CD4-positive, alpha-beta T cell (primary cell): ENCODE data around the gene STRAP. TPM values are rescaled to one million over a fixed set of nuclear protein-coding genes. Genes with fewer than 3 reads are reported as not detected.

ENCODE experiments used
- ATAC-seq: fragments of 200-7000 bp; cut with Tn5 transposase; one replicate; pipeline ENCODE4 v1.10.0; 2022; ENCODE audit warnings: mild to moderate bottlenecking; ENCODE audit not compliant: poor library complexity
- CTCF ChIA-PET: fragments of 350-600 bp; sonication (Branson Sonifier 250); formaldehyde crosslinking; loops from one replicate; lab custom pipeline; 2021; ENCODE audit warnings: antibody characterized with exemption, inconsistent platforms; lab: Charles Lee
- POLR2A ChIA-PET: fragments of 350-600 bp; sonication (Branson Sonifier 250); formaldehyde crosslinking; loops from one replicate; lab custom pipeline; 2021; ENCODE audit warnings: antibody characterized with exemption, inconsistent platforms; lab: Charles Lee
- DNase-seq, 14 experiments: peaks; one replicate each; pipeline ENCODE4 v3.0.0-alpha.2; 2013 to 2020; ENCODE audit warnings: mixed read lengths in 2 of 14
- H3K27ac ChIP-seq, 2 donors: one replicate each; pipeline versions ENCODE4 v1.5.1 to v1.7.0; 2013; ENCODE audit warnings: low read length in 2 of 2, low read depth in 1 of 2, mild to moderate bottlenecking in 1 of 2
- H3K27me3 ChIP-seq, 2 experiments: 1 replicate in 1 of 2; 2 replicates in 1 of 2; pipeline versions ENCODE4 v1.6.1 to v1.7.0; 2013; ENCODE audit warnings: low read length in 2 of 2, control low read depth in 1 of 2, mild to moderate bottlenecking in 1 of 2, moderate library complexity in 1 of 2; ENCODE audit not compliant: insufficient read depth in 2 of 2, control insufficient read depth in 1 of 2
- H3K36me3 ChIP-seq: one replicate; pipeline ENCODE4 v1.6.1; 2013; ENCODE audit warnings: low read length, control low read depth; ENCODE audit not compliant: insufficient read depth
- H3K4me1 ChIP-seq: one replicate; pipeline ENCODE4 v1.6.1; 2013; ENCODE audit warnings: low read length, control low read depth; ENCODE audit not compliant: insufficient read depth
- H3K4me3 ChIP-seq: one replicate; pipeline ENCODE4 v1.5.1; 2013; ENCODE audit warnings: mild to moderate bottlenecking, low read length, moderate library complexity
- H3K9me3 ChIP-seq, 2 experiments: 1 replicate in 1 of 2; 2 replicates in 1 of 2; pipeline versions ENCODE4 v1.6.1 to v1.7.0; 2013; ENCODE audit warnings: low read length in 2 of 2, mild to moderate bottlenecking in 2 of 2, control low read depth in 1 of 2, moderate library complexity in 1 of 2; ENCODE audit not compliant: control insufficient read depth in 1 of 2, insufficient read depth in 1 of 2
- H3K27ac Mint-ChIP-seq: one replicate; pipeline ENCODE4 v1.8.0; 2020; ENCODE audit warnings: mixed read lengths
- H3K27me3 Mint-ChIP-seq: one replicate; pipeline ENCODE4 v1.8.0; 2021; ENCODE audit warnings: mixed read lengths
- H3K36me3 Mint-ChIP-seq: one replicate; pipeline ENCODE4 v1.8.0; 2021; ENCODE audit warnings: low read depth, mixed read lengths
- H3K4me1 Mint-ChIP-seq: one replicate; pipeline ENCODE4 v1.8.0; 2021; ENCODE audit warnings: low read depth, mixed read lengths
- H3K4me3 Mint-ChIP-seq: one replicate; pipeline ENCODE4 v1.8.0; 2020; ENCODE audit warnings: mild to moderate bottlenecking, mixed read lengths
- H3K9me3 Mint-ChIP-seq: one replicate; pipeline ENCODE4 v1.8.0; 2020; ENCODE audit warnings: mixed read lengths
- intact Hi-C, 2 experiments: fragments of 100-400 bp; cut with DNase I in 1 of 2; cut with micrococcal nuclease in 1 of 2; formaldehyde crosslinking; loops; one replicate each; pipeline versions ENCODE4 v1.15.1 to v1.9.0; 2023 to 2025; cut with DNase I, micrococcal nuclease
- total RNA-seq, 174 experiments: library from RNA in 2 of 174; stranded (reverse) in 2 of 174; gene quantifications; one replicate each; pipeline ENCODE4 v1.2.3 and lab custom pipeline; 2021 to 2026
- TF ChIP-seq, protein P1 (sequence below): fragments of 200-600 bp; IDR thresholded peaks from one replicate; pipeline ENCODE4 v1.8.0; 2022; ENCODE audit warnings: antibody characterized with exemption, mild to moderate bottlenecking

STRAP gene
- total RNA-seq, 2 experiments from 2014 or later, result 138 to 140 TPM

DNA sequence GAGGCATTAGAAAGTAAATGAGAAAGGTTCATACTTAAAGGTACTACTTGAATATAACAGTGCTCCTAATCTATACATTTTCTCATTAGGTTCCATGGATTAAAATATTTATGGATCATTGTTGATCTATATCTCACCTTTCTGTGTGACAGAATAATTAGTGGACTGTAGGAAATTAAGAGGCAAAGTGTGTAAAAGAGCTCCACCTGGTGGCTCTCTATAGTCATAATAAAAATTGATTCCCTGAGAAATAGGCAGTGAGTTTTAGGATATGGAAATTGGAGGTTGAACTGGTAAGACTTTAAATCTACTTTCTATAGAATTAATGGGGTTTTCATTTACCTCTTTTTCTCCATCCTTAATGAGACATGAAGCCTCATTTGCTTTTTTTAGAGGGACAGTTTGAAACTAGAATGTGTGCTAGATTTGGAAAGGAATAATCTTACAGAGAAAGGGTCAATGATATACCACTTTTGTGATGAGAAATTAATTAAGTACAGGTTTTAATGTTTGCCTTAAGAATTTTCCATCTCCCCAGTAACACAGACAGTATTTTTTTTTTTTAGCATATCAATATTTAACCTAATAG lies 17.2 kb downstream of the STRAP start:
- H3K36me3 Mint-ChIP-seq, result peaks cover 63% of the 10 kb centered on the region
- H3K27me3 ChIP-seq, result no peaks in the 10 kb centered on the region
- ChIA-PET CTCF (interaction anchor here (0.5 to 1.6 kb wide), 6 partner anchors 9 to 124 kb away, joined by 3 to 10 read pairs (median 4); partner anchors contain the start of genes DERA and STRAP), POLR2A (interaction anchor here (1.3 to 3.2 kb wide), 2 partner anchors 11 to 367 kb away, joined by 3 to 18 read pairs; partner anchors contain the start of gene DERA)
- peak overlapping the region; percentile 32 for H3K27ac Mint-ChIP-seq
- DNase-seq (peak in 4 of 14 experiments; percentile 16 to 63 (median 52)), ATAC-seq (peak; percentile 62)
- H3K9me3 Mint-ChIP-seq, result no peaks in the 10 kb centered on the region
- TF ChIP-seq, protein P1, sequence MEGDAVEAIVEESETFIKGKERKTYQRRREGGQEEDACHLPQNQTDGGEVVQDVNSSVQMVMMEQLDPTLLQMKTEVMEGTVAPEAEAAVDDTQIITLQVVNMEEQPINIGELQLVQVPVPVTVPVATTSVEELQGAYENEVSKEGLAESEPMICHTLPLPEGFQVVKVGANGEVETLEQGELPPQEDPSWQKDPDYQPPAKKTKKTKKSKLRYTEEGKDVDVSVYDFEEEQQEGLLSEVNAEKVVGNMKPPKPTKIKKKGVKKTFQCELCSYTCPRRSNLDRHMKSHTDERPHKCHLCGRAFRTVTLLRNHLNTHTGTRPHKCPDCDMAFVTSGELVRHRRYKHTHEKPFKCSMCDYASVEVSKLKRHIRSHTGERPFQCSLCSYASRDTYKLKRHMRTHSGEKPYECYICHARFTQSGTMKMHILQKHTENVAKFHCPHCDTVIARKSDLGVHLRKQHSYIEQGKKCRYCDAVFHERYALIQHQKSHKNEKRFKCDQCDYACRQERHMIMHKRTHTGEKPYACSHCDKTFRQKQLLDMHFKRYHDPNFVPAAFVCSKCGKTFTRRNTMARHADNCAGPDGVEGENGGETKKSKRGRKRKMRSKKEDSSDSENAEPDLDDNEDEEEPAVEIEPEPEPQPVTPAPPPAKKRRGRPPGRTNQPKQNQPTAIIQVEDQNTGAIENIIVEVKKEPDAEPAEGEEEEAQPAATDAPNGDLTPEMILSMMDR, result peak; percentile 88
- intact Hi-C loops, result loop anchor here (1.0 to 2.0 kb wide), 2 partner anchors 309 kb away; no protein-coding TSS in a partner anchor
- H3K4me3 Mint-ChIP-seq, result no peak overlapping the region
- H3K27ac ChIP-seq, result no peak overlapping the region
- no peak overlapping the region for H3K4me3 ChIP-seq
- no peaks in the 10 kb centered on the region for H3K9me3 ChIP-seq
- peaks cover 84% of the 10 kb centered on the region for H3K36me3 ChIP-seq
- H3K4me1 Mint-ChIP-seq, result peaks cover 7% of the 10 kb centered on the region
- no peaks in the 10 kb centered on the region for H3K4me1 ChIP-seq
- no peaks in the 10 kb centered on the region for H3K27me3 Mint-ChIP-seq

DNA sequence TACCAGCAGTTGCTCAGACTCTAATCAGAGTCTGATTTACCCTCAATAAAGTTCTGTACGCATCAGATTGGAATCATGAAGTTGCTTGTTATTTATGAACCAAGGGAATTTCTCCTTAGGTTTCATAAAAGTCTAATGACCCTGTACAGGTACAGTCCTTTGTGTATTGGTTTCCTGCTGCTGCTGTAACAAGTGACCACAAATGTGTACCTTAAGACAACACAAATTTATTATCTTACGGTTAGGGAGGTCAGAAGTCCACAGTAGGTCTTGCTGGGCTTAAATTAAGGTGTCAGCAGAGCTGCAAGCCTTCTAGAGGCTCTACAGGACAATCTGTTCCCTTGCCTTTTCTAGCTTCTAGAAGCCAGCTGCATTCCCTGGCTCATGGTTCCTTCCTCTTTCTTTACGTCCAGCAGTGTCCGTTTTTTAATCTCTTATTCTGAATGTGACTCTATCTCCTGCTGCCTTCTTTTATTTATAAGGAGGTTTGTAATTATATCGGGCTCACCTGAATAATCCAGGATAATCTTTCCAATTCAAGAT lies 22.3 kb downstream of the STRAP start:
- no peak overlapping the region for H3K27ac Mint-ChIP-seq
- peaks cover 1% of the 10 kb centered on the region for H3K4me1 Mint-ChIP-seq
- no peak overlapping the region for H3K4me3 Mint-ChIP-seq
- ChIA-PET POLR2A (no interaction called here), CTCF (no interaction called here)
- H3K27me3 Mint-ChIP-seq, result no peaks in the 10 kb centered on the region
- DNase-seq (no peak), ATAC-seq (no peak)
- Histone ChIP-seq H3K4me1 (no peaks in the 10 kb centered on the region), H3K9me3 (no peaks in the 10 kb centered on the region), H3K27ac (no peak overlapping the region), H3K4me3 (no peak overlapping the region), H3K27me3 (no peaks in the 10 kb centered on the region), H3K36me3 (peaks cover 52% of the 10 kb centered on the region)
- H3K9me3 Mint-ChIP-seq, result no peaks in the 10 kb centered on the region
- peaks cover 17% of the 10 kb centered on the region for H3K36me3 Mint-ChIP-seq
- intact Hi-C loops, result no loop called here
- TF ChIP-seq, protein P1, result no peak

DNA sequence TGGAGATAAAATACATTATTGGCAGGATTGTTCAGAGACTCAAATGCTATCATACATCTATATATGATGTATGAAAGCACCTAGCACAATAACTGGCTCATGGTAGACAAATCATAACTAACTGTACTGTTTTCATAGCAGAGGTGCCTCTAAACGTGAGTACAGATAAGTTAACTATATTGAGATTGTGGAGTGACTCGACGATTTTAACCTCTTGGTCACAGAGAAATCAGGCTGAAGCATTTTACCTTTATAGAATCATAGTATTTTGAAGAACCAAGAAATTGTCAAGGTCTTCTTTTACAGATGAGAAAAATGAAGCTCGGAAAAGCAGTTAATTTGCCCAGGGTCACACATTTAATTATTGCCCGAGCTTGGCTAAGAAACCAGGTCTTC lies 28.3 kb downstream of the STRAP start:
- Histone ChIP-seq H3K4me1 (peaks cover 4% of the 10 kb centered on the region), H3K4me3 (peak overlapping the region; percentile 81), H3K27ac (no peak overlapping the region), H3K36me3 (no peaks in the 10 kb centered on the region), H3K9me3 (no peaks in the 10 kb centered on the region), H3K27me3 (no peaks in the 10 kb centered on the region)
- TF ChIP-seq, protein P1, result no peak
- intact Hi-C loops, result no loop called here
- peak overlapping the region; percentile 89 for H3K4me3 Mint-ChIP-seq
- peaks cover 24% of the 10 kb centered on the region for H3K4me1 Mint-ChIP-seq
- ATAC-seq (no peak), DNase-seq (no peak)
- ChIA-PET POLR2A (interaction anchor here (1.0 to 2.4 kb wide), 12 partner anchors 12 to 1493 kb away, joined by 3 to 18 read pairs (median 6); partner anchors contain the start of genes ARHGDIB, C12orf60, STRAP and WBP11), CTCF (interaction anchor here (0.8 to 2.3 kb wide), 2 partner anchors 11 to 13 kb away, joined by 3 to 10 read pairs; no protein-coding TSS in a partner anchor)
- no peaks in the 10 kb centered on the region for H3K36me3 Mint-ChIP-seq
- H3K27me3 Mint-ChIP-seq, result no peaks in the 10 kb centered on the region
- H3K27ac Mint-ChIP-seq, result peak overlapping the region; percentile 77
- no peaks in the 10 kb centered on the region for H3K9me3 Mint-ChIP-seq
